PC-3 (cell line): ENCODE results near the gene PVALB.

Experiments
- EZH2 ChIP-seq: fragments of 300-600 bp; sonication (generic); IDR thresholded peaks from one replicate; pipeline ENCODE4 v1.6.1; 2017; ENCODE audit warnings: antibody characterized with exemption, mild to moderate bottlenecking, low read length; ENCODE audit not compliant: unreplicated experiment
- EZH2phosphoT487 ChIP-seq: fragments of 300-600 bp; sonication (generic); IDR thresholded peaks from 2 replicates; pipeline ENCODE4 v1.6.1; 2018; ENCODE audit warnings: mild to moderate bottlenecking, antibody characterized with exemption, low read length, borderline replicate concordance
- TF ChIP-seq, protein P1 (sequence below): fragments of 300-600 bp; sonication (generic); conservative IDR thresholded peaks from 2 replicates; pipeline ENCODE4 v1.5.1; 2017; ENCODE audit warnings: antibody characterized with exemption, low read depth, mild to moderate bottlenecking, low read length

DNA sequence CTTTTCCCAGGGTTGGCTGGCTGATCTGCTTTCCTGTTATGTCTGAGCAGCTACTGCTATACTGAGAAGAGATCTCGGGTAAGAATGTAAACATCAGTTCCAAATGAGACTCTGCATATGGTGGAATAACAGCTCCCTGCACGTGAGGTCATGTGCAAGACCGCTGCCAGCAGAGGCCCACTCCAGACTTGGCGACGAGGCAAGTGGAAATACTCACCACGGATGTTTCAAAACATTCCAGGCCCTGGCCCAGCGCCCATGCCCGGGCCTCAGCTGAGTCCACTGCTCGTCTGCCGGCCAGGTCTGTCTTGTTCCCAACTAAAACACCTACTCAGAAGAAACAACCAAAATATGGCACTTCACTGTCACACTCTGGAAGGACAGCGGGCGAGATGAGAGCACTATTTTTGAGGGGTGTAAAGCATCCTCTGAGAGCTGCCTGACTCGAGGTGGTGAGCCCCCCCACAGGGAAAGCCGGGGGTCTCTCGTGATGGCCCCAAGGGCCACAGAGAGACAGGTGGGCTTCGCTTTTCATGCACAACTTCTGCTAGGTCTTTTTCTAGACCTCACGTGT lies 54.1 kb downstream of the PVALB start:
- TF ChIP-seq, protein P1, sequence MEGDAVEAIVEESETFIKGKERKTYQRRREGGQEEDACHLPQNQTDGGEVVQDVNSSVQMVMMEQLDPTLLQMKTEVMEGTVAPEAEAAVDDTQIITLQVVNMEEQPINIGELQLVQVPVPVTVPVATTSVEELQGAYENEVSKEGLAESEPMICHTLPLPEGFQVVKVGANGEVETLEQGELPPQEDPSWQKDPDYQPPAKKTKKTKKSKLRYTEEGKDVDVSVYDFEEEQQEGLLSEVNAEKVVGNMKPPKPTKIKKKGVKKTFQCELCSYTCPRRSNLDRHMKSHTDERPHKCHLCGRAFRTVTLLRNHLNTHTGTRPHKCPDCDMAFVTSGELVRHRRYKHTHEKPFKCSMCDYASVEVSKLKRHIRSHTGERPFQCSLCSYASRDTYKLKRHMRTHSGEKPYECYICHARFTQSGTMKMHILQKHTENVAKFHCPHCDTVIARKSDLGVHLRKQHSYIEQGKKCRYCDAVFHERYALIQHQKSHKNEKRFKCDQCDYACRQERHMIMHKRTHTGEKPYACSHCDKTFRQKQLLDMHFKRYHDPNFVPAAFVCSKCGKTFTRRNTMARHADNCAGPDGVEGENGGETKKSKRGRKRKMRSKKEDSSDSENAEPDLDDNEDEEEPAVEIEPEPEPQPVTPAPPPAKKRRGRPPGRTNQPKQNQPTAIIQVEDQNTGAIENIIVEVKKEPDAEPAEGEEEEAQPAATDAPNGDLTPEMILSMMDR, result no peak
- TF ChIP-seq EZH2, result no peak
- no peak for TF ChIP-seq EZH2phosphoT487
